Measurements from ENCODE around the gene THBS3.
"Not testable (repeated sequence)": the region's sequence is repeated elsewhere in the genome, so short reads cannot be mapped to it uniquely, and the experiment has no call there.

Gene THBS3

GRCh38 chr1:155167166-155168104 is 40.3 kb downstream of the THBS3 start:
- DNase-seq (ENCODE audit: low read depth), result peak; percentile 88
- peak; percentile 84 for TF ChIP-seq CTCF (IDR thresholded peaks at IDR 0.05; ENCODE audit: insufficient read depth, low read depth, low read length, missing control alignments)
- no peak overlapping the region for H3K4me3 ChIP-seq (ENCODE audit: low read depth, low read length)

- no peak for TF ChIP-seq CTCF (IDR thresholded peaks at IDR 0.05; ENCODE audit: insufficient read depth, low read depth, low read length, missing control alignments)
- no peak for DNase-seq (ENCODE audit: low read depth)
- no peak overlapping the region for H3K4me3 ChIP-seq (ENCODE audit: low read depth, low read length)
Observed at GRCh38 chr1:155166471-155167165, 41.1 kb downstream of the THBS3 start.

- no peak overlapping the region for H3K4me3 ChIP-seq (ENCODE audit: low read depth, low read length)
- DNase-seq (ENCODE audit: low read depth), result no peak
- TF ChIP-seq CTCF (IDR thresholded peaks at IDR 0.05; ENCODE audit: insufficient read depth, low read depth, low read length, missing control alignments), result no peak
Observed at GRCh38 chr1:155166051-155166470, 41.6 kb downstream of the THBS3 start.

DNA sequence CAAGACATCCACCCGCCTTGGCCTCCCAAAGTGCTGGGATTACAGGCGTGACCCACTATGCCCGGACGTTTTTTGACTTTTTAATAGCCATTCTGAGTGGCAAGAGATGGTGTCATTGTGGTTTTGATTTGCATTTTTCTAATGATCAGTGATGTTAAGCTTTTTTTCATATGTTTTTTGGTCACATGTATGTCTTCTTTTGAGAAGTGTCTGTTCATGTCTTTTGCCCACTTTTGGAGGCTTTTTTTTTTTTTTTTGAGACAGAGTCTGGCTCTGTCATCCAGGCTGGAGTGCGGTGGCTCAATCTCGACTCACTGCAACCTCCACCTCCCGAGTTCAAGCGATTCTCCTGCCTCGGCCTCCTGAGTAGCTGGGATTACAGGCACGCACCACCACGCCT is 43.1 kb downstream of the THBS3 start:
- DNase-seq (ENCODE audit: low read depth), result not testable (repeated sequence)

GRCh38 chr1:155163785-155164184 is 43.9 kb downstream of the THBS3 start:
- not testable (repeated sequence) for H3K4me3 ChIP-seq (ENCODE audit: low read depth, low read length); DNase-seq (ENCODE audit: low read depth)

More for the DNA sequence above, 43.1 kb downstream of the THBS3 start:
- not testable (repeated sequence) for H3K4me3 ChIP-seq (ENCODE audit: low read depth, low read length)

GRCh38 chr1:155162631-155163030 is 45.1 kb downstream of the THBS3 start:
- not testable (repeated sequence) for H3K4me3 ChIP-seq (ENCODE audit: low read depth, low read length); DNase-seq (ENCODE audit: low read depth)

DNA sequence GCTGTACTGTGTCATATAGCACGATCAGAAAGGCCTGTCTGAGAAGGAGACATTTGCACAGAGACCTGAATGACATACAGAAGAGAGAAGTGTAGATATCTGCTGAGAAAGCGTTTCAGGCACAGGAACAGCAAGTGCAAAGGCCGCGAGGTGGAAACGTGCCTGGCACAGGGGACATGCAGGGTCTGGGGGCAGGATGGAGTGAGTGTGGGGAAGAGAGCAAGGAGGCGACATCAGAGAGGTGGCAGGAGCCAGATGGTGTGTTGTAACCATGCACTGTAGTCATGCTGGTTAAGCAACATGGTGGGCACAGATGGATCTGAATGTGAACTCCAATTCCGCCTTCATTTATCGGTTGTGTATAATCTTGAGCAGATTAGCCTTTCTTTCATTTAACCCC is 47.6 kb downstream of the THBS3 start:
- DNase-seq (ENCODE audit: low read depth), result no peak

More for the DNA sequence above, 47.6 kb downstream of the THBS3 start:
- no peak overlapping the region for H3K4me3 ChIP-seq (ENCODE audit: low read depth, low read length)
- no peak for TF ChIP-seq CTCF (IDR thresholded peaks at IDR 0.05; ENCODE audit: insufficient read depth, low read depth, low read length, missing control alignments)
